K562 (cell line): ENCODE data around the gene MXRA7. TPM values are rescaled to one million over a fixed set of nuclear protein-coding genes. Genes with fewer than 3 reads are reported as not detected.

Experiments
- ATAC-seq: fragments of 200-7000 bp; cut with Tn5 transposase; 3 replicates; pipeline ENCODE4 v1.9.1; 2020; ENCODE audit warnings: moderate library complexity
- BruUV-seq: library from RNA; stranded (reverse); fragments of 400-500 nt; replicated peaks from 2 replicates; lab custom pipeline; 2021; lab: Mats Ljungman, UMichigan
- CTCF ChIA-PET: fragments of 300-600 bp; formaldehyde crosslinking; extraction: SDS; loops from one replicate; lab custom pipeline; 2021; ENCODE audit warnings: low intra/inter-chr PET ratio; lab: Yijun Ruan, JAX
- POLR2A ChIA-PET: fragments of 300-600, 350-650 bp; sonication (Branson Sonifier 250); formaldehyde crosslinking; extraction: SDS; loops from one replicate; lab custom pipeline; 2021; ENCODE audit warnings: antibody characterized with exemption, inconsistent platforms; lab: Yijun Ruan, JAX
- DNase-seq, 4 experiments: peaks; one replicate each; pipeline versions ENCODE4 v3.0.0 to v3.0.0-alpha.2; 2011 to 2018; ENCODE audit warnings: low spot score in 3 of 4, mixed read lengths in 3 of 4; ENCODE audit errors: extremely low read depth in 1 of 4
- FAIRE-seq: peaks from 2 replicates; lab custom pipeline; 2011; peaks lifted over from hg19 to GRCh38; lab: Jason Lieb, UNC
- H2AFZ ChIP-seq: 2 replicates; pipeline ENCODE4 v1.6.0; 2011; ENCODE audit warnings: low read depth, low read length, control low read depth, inconsistent platforms
- H3K27ac ChIP-seq: fragments of 200-600 bp; 3 replicates; pipeline ENCODE4 v1.8.0; 2011; ENCODE audit warnings: low read depth, mild to moderate bottlenecking, control low read depth, inconsistent platforms, low read length, moderate library complexity, mixed read lengths; ENCODE audit errors: extremely low read depth
- H3K27me3 ChIP-seq, 2 experiments: fragments of 300-600 bp in 1 of 2; 2 replicates in 1 of 2; 3 replicates in 1 of 2; pipeline versions ENCODE4 v1.6.0 to v1.8.0; 2011; ENCODE audit warnings: inconsistent platforms in 2 of 2, low read length in 2 of 2, mild to moderate bottlenecking in 1 of 2, mixed read lengths in 1 of 2, moderate library complexity in 1 of 2; ENCODE audit not compliant: control insufficient read depth in 2 of 2, insufficient read depth in 2 of 2
- H3K36me3 ChIP-seq: fragments of 300-600 bp; 3 replicates; pipeline ENCODE4 v1.8.0; 2011; ENCODE audit warnings: mild to moderate bottlenecking, low read length, inconsistent platforms; ENCODE audit not compliant: control insufficient read depth, insufficient read depth
- H3K4me1 ChIP-seq, 2 experiments: fragments of 200-600 bp in 1 of 2; replicated peaks in 1 of 2; 2 replicates in 1 of 2; 3 replicates in 1 of 2; pipeline versions ENCODE4 v1.5.1 to v1.8.0; 2011; ENCODE audit warnings: inconsistent platforms in 2 of 2, low read length in 2 of 2, mild to moderate bottlenecking in 1 of 2, mixed read lengths in 1 of 2, moderate library complexity in 1 of 2; ENCODE audit not compliant: control insufficient read depth in 2 of 2, insufficient read depth in 2 of 2
- H3K4me2 ChIP-seq: 2 replicates; pipeline ENCODE4 v1.6.1; 2011; ENCODE audit warnings: low read length, control low read depth, inconsistent platforms, mixed read lengths; ENCODE audit not compliant: insufficient read depth
- H3K4me3 ChIP-seq: fragments of 200-600 bp; sonication (generic), shearing (Covaris generic); 2 replicates; pipeline ENCODE4 v1.5.1; 2016; ENCODE audit warnings: control low read depth, inconsistent platforms
- H3K79me2 ChIP-seq: fragments of 200-600 bp; 3 replicates; pipeline ENCODE4 v1.8.0; 2011; ENCODE audit warnings: low read length, inconsistent platforms; ENCODE audit not compliant: control insufficient read depth, insufficient read depth
- H3K9ac ChIP-seq, 2 experiments: 2 replicates each; pipeline versions ENCODE4 v1.6.0 to v1.6.1; 2011; ENCODE audit warnings: low read depth in 2 of 2, low read length in 2 of 2, control low read depth in 1 of 2, inconsistent platforms in 1 of 2, mild to moderate bottlenecking in 1 of 2, mixed read lengths in 1 of 2; ENCODE audit not compliant: insufficient read depth in 1 of 2
- H3K9me1 ChIP-seq: one replicate; pipeline ENCODE4 v1.6.0; 2011; ENCODE audit warnings: inconsistent platforms, mild to moderate bottlenecking, low read length, moderate library complexity; ENCODE audit not compliant: control insufficient read depth, insufficient read depth
- H3K9me3 ChIP-seq: replicated peaks from 2 replicates; pipeline ENCODE4 v1.5.1; 2011; ENCODE audit warnings: low read depth, low read length, inconsistent platforms; ENCODE audit not compliant: control insufficient read depth, insufficient read depth
- H4K20me1 ChIP-seq: replicated peaks from 2 replicates; pipeline ENCODE4 v1.6.1; 2011; ENCODE audit warnings: low read length, inconsistent platforms, mixed read lengths; ENCODE audit not compliant: control insufficient read depth, insufficient read depth
- ARID4B ChIP-seq: sonication (generic); formaldehyde crosslinking; IDR thresholded peaks from 2 replicates; pipeline ENCODE4 v1.8.0; 2022; ENCODE audit warnings: mild to moderate bottlenecking, missing genetic modification reagents
- BCL6 ChIP-seq: fragments of 250-450 bp; sonication (Bioruptor Pico); IDR thresholded peaks from 2 replicates; pipeline ENCODE4 v1.4.0; 2020
- BRD9 ChIP-seq: fragments of 450-650 bp; IDR thresholded peaks from 2 replicates; pipeline ENCODE4 v1.6.1; 2018; ENCODE audit warnings: low read depth; ENCODE audit not compliant: partially characterized antibody
- CBX1 ChIP-seq: sonication (generic); IDR thresholded peaks from 2 replicates; pipeline ENCODE4 v1.6.1; 2016; ENCODE audit warnings: antibody characterized with exemption, low read depth, mild to moderate bottlenecking
- ETV5 ChIP-seq: sonication (generic); formaldehyde crosslinking; IDR thresholded peaks from 2 replicates; pipeline ENCODE4 v1.4.0; 2020; ENCODE audit warnings: low read depth, mild to moderate bottlenecking, missing genetic modification reagents
- KLF1 ChIP-seq: fragments of 450-650 bp; IDR thresholded peaks from 2 replicates; pipeline ENCODE4 v1.6.1; 2016; ENCODE audit warnings: missing genetic modification characterization, missing compliant biosample characterization
- KLF6 ChIP-seq: fragments of 250-450 bp; sonication (Bioruptor Pico); IDR thresholded peaks from 2 replicates; pipeline ENCODE4 v1.4.0; 2020; ENCODE audit warnings: mild to moderate bottlenecking, moderate library complexity, borderline replicate concordance
- MED1 ChIP-seq: sonication (generic); formaldehyde crosslinking; IDR thresholded peaks from 2 replicates; pipeline ENCODE4 v1.8.1; 2023; ENCODE audit warnings: missing genetic modification reagents, borderline replicate concordance
- NFRKB ChIP-seq: fragments of 450-650 bp; IDR thresholded peaks from 2 replicates; pipeline ENCODE4 v1.6.1; 2016; ENCODE audit warnings: low read depth
- SAFB ChIP-seq: fragments of 200-400 bp; formaldehyde crosslinking; IDR thresholded peaks from 2 replicates; pipeline ENCODE4 v1.6.1; 2017; ENCODE audit warnings: low read depth, low read length, borderline replicate concordance
- SIN3A ChIP-seq, 2 experiments: fragments of 150-350 bp in 1 of 2; IDR thresholded peaks; 2 replicates each; pipeline ENCODE4 v1.6.1; 2011 to 2016; ENCODE audit warnings: borderline replicate concordance in 2 of 2, low read depth in 2 of 2, low read length in 2 of 2, mild to moderate bottlenecking in 2 of 2, moderate library complexity in 2 of 2; ENCODE audit not compliant: control insufficient read depth in 1 of 2
- SMAD2 ChIP-seq: fragments of 150-350 bp; IDR thresholded peaks from 2 replicates; pipeline ENCODE4 v1.6.1; 2014; ENCODE audit warnings: low read depth, mild to moderate bottlenecking, low read length
- SOX6 ChIP-seq: fragments of 450-650 bp; IDR thresholded peaks from 2 replicates; pipeline ENCODE4 v1.6.1; 2014; ENCODE audit warnings: mild to moderate bottlenecking
- TEAD4 ChIP-seq, 2 experiments: sonication (generic) in 1 of 2; formaldehyde crosslinking in 1 of 2; IDR thresholded peaks; 2 replicates each; pipeline versions ENCODE4 v1.6.1 to v1.8.0; 2012 to 2022; ENCODE audit warnings: borderline replicate concordance in 1 of 2, inconsistent platforms in 1 of 2, low read length in 1 of 2, mild to moderate bottlenecking in 1 of 2, missing genetic modification reagents in 1 of 2
- ZBTB2 ChIP-seq: fragments of 450-650 bp; IDR thresholded peaks from 2 replicates; pipeline ENCODE4 v1.6.1; 2016; ENCODE audit warnings: antibody characterized with exemption
- ZNF589 ChIP-seq: fragments of 200-800 bp; sonication (Bioruptor generic); IDR thresholded peaks from 2 replicates; pipeline ENCODE4 v1.6.1; 2016; ENCODE audit warnings: low read depth, missing genetic modification characterization, missing compliant biosample characterization
- WGBS: fragments of 100-300 bp; shearing (Covaris generic); methylation state at CpG from one replicate; pipeline ENCODE4 v1.1.6; 2016; ENCODE audit warnings: low coverage, mixed read lengths; ENCODE audit not compliant: insufficient coverage; ENCODE audit errors: missing lambda C conversion rate; 5-methylcytosine and 5-hydroxymethylcytosine counted together
- in situ Hi-C: fragments of 300-500 bp; cut with MboI; formaldehyde crosslinking; loops from 4 replicates; pipeline ENCODE4 v1.15.0; 2018; ENCODE audit warnings: inconsistent platforms, mixed read lengths
- intact Hi-C: fragments of 100-400 bp; cut with micrococcal nuclease; formaldehyde crosslinking; loops from 2 replicates; pipeline ENCODE4 v1.14.2; 2022
- polyA plus RNA-seq, 8 experiments: library from polyadenylated mRNA; depleted of rRNA in 4 of 8; stranded (reverse) in 5 of 8; unstranded in 3 of 8; fragments of >200 nt; fragmentation: Nextera tagmentation in 2 of 8; fragmentation: Illumina TruSeq in 1 of 8; extraction: Ambion mirVana in 2 of 8; extraction: Trizol in 1 of 8; gene quantifications; 2 replicates each; pipeline versions ENCODE4 v1.2.1 to v1.2.3, GENCODE V29; 2011 to 2014; ENCODE audit warnings: inconsistent platforms in 1 of 8, missing spikeins in 1 of 8
- total RNA-seq, 7 experiments: library from RNA; depleted of rRNA in 6 of 7; stranded (reverse); fragments of >200 nt in 6 of 7; fragmentation: Illumina TruSeq in 2 of 7; extraction: Trizol in 2 of 7; gene quantifications; 2 replicates each; pipeline versions ENCODE4 v1.2.1 to v1.2.3, GENCODE V29; 2011 to 2021; ENCODE audit warnings: low replicate concordance in 1 of 7

Gene MXRA7
- total and polyA plus RNA-seq, 9 of the 15 experiments (the other 6 are each of a cell fraction or from before 2014, with no cell fraction given) = 2.6 to 38.4 (median 14.3) TPM

- Histone ChIP-seq H3K4me3 (peak within 1 kb of the TSS; percentile 47), H2AFZ (peak within 1 kb of the TSS; percentile 92), H3K27ac (peak within 1 kb of the TSS; percentile 94), H3K4me2 (peak within 1 kb of the TSS; percentile 98), H3K4me1 (peaks cover 22 to 26% of the 10 kb centered on the region in 2 experiments; a peak in 4 of 5 replicates), H3K9me3 (peaks cover 11% of the 10 kb centered on the region), H3K79me2 (peaks cover 50% of the 10 kb centered on the region), H3K9ac (peak within 1 kb of the TSS; percentile 90 to 93), H3K27me3 (no peaks in the 10 kb centered on the region), H4K20me1 (no peaks in the 10 kb centered on the region), H3K9me1 (no peaks in the 10 kb centered on the region), H3K36me3 (peaks cover 6% of the 10 kb centered on the region)
- BruUV-seq = TSS peak; percentile 56
- intact Hi-C loops = loop anchor here (5.0 kb wide), 1 partner anchor 84 kb away; the partner anchor contains the start of genes JMJD6 and METTL23
- ATAC-seq (peak; percentile 85), FAIRE-seq (peak; percentile 95), DNase-seq (peak; percentile 70 to 94 (median 78))
- POLR2A ChIA-PET = interaction anchor here (0.6 to 2.8 kb wide), 5 partner anchors 9 to 30 kb away, joined by 3 to 14 read pairs (median 5); no protein-coding TSS in a partner anchor
- 2% methylated on average over 7 of the region's 7 CpGs for WGBS
- CTCF ChIA-PET = no interaction called here
- in situ Hi-C loops = no loop called here
- TF ChIP-seq ETV5 (CRISPR knock-in tag) = no peak; the same call in 1 of the 2 replicates
- 0 out of 2 replicates have a peak, but pooled peaks have one; percentile 74 for TF ChIP-seq KLF1 (tag)
- TF ChIP-seq SIN3A (IDR thresholded peaks at IDR 0.05; ENCODE audit: borderline replicate concordance in 2 of 2, control insufficient read depth in 1 of 2, low read depth in 2 of 2, low read length in 2 of 2) = peak in 1 of 2 experiments; percentile 46; a peak in 2 of 4 replicates
- TF ChIP-seq BCL6 (CRISPR knock-in tag) = no peak
- TF ChIP-seq NFRKB = peak; percentile 49; the same call in 1 of the 2 replicates
- no peak for TF ChIP-seq MED1 (CRISPR knock-in tag)
- TF ChIP-seq SMAD2 = no peak
- TF ChIP-seq CBX1 = peak; percentile 59; the same call in 1 of the 2 replicates
- no peak for TF ChIP-seq SAFB
- peak; percentile 95 for TF ChIP-seq SOX6
- TF ChIP-seq TEAD4 (IDR thresholded peaks at IDR 0.05; ENCODE audit: low read length) = peak; percentile 59; the same call in 1 of the 2 replicates
- TF ChIP-seq TEAD4 (CRISPR knock-in tag; IDR thresholded peaks at IDR 0.05; ENCODE audit: borderline replicate concordance) = no peak
- no peak for TF ChIP-seq ZNF589 (CRISPR knock-in tag)
- peak; percentile 24 for TF ChIP-seq BRD9
- 0 out of 2 replicates have a peak, but pooled peaks have one; percentile 11 for TF ChIP-seq KLF6
- peak; percentile 35; the same call in 1 of the 2 replicates for TF ChIP-seq ZBTB2
- no peak; the same call in 1 of the 2 replicates for TF ChIP-seq ARID4B (CRISPR knock-in tag)
Observed at GRCh38 chr17:76643553-76644148, 67.1 kb downstream of the MXRA7 start, which contains the start of gene ST6GALNAC1. Gene ST6GALNAC1, minus strand, starts transcription at chr17:76643757. Its CDS starts 119 bp downstream, at chr17:76643638.
